Brain microvascular endothelial cell (primary cell): ENCODE data around the gene KIAA1217.

Experiments
- DNase-seq: peaks from one replicate; pipeline ENCODE4 v3.0.0-alpha.2; 2020
- H3K27ac ChIP-seq: fragments of 250-450 bp; sonication (Bioruptor Pico); 2 replicates; pipeline ENCODE4 v1.5.1; 2020; ENCODE audit warnings: mild to moderate bottlenecking, moderate library complexity
- H3K27me3 ChIP-seq: fragments of 250-450 bp; sonication (Bioruptor Pico); replicated peaks from 2 replicates; pipeline ENCODE4 v1.5.1; 2020; ENCODE audit warnings: mild to moderate bottlenecking
- H3K36me3 ChIP-seq: fragments of 250-450 bp; sonication (Bioruptor Pico); replicated peaks from 2 replicates; pipeline ENCODE4 v1.5.1; 2020; ENCODE audit warnings: mild to moderate bottlenecking
- H3K4me3 ChIP-seq: 2 replicates; pipeline ENCODE4 v1.5.1; 2011; ENCODE audit warnings: low read depth, mild to moderate bottlenecking, control low read depth, low read length, moderate library complexity
- in situ Hi-C: cut with HindIII; loops from 2 replicates; pipeline ENCODE4 v1.10.0; 2017; ENCODE audit warnings: low sequenced_read_pairs, low pct_ligation_motif_present
- TF ChIP-seq, protein P1 (sequence below): IDR thresholded peaks from 2 replicates; pipeline ENCODE4 v1.5.1; 2011; ENCODE audit warnings: low read depth, mild to moderate bottlenecking, moderate library complexity, low read length, control low read depth, inconsistent platforms; ENCODE audit errors: missing control alignments

The KIAA1217 gene

DNA sequence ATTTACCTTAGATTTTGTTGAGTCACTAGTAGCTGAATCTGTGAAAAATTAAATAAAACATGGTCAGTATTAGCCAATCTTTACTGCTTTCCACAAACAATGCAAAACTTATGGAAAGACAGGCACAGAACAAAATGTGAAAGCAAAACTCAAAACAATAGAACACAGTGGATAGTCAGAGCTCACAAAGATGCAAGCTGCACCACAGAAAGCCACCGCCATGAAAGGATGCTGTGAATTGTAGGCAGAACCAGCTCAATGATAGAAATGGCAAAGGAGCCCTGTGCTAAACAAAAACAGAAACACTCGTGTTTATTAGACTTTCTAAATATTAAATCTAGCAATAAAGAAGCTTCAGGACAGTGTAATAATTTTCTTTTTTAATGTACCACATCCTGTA is 380.3 kb downstream of the KIAA1217 start:
- H3K27ac ChIP-seq = no peak overlapping the region
- in situ Hi-C loops = no loop called here
- no peak overlapping the region for H3K4me3 ChIP-seq
- peaks cover 31% of the 10 kb centered on the region for H3K36me3 ChIP-seq
- DNase-seq = no peak
- H3K27me3 ChIP-seq = no peaks in the 10 kb centered on the region
- TF ChIP-seq, protein P1, sequence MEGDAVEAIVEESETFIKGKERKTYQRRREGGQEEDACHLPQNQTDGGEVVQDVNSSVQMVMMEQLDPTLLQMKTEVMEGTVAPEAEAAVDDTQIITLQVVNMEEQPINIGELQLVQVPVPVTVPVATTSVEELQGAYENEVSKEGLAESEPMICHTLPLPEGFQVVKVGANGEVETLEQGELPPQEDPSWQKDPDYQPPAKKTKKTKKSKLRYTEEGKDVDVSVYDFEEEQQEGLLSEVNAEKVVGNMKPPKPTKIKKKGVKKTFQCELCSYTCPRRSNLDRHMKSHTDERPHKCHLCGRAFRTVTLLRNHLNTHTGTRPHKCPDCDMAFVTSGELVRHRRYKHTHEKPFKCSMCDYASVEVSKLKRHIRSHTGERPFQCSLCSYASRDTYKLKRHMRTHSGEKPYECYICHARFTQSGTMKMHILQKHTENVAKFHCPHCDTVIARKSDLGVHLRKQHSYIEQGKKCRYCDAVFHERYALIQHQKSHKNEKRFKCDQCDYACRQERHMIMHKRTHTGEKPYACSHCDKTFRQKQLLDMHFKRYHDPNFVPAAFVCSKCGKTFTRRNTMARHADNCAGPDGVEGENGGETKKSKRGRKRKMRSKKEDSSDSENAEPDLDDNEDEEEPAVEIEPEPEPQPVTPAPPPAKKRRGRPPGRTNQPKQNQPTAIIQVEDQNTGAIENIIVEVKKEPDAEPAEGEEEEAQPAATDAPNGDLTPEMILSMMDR = no peak

- TF ChIP-seq, protein P1 = no peak
- in situ Hi-C loops = no loop called here
- Histone ChIP-seq H3K27me3 (no peaks in the 10 kb centered on the region), H3K36me3 (peaks cover 38% of the 10 kb centered on the region), H3K27ac (no peak overlapping the region), H3K4me3 (no peak overlapping the region)
- no peak for DNase-seq
Measured at GRCh38 chr10:24590697-24591457, 381.9 kb downstream of the KIAA1217 start.

DNA sequence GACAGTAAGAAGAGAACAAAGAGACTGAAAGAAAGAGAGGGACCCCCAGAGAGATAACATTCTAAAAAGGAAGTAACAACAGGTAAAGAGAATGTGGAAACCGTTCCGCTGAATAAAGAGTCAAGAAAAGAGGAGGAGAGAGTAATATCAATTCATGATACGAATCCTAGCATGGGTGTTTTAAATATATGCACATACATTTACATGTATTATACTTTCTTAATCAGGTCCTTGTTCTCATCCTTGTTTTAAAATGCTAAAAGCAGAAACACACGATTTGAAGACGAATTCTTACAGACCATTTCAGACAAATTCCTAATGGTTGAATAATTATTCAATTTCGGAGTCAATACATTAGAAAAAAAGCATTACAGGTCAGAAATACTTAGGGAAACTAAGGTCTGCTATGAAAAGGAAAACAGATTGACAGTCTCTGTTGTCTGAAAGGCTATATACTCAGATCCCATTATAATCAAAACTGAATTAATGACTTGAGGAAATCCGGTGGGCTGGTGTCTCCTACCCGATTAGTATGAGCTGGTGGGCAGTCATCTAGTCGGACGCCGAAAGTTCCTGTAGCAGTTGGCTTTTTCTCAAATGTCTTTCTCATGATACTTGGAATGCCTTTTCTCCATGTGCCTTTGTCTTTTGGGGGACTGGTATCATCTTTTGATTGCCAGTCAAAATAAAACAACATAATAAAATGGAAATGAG is 387.4 kb downstream of the KIAA1217 start:
- no peak overlapping the region for H3K27ac ChIP-seq
- H3K36me3 ChIP-seq = peaks cover 60% of the 10 kb centered on the region
- in situ Hi-C loops = no loop called here
- H3K27me3 ChIP-seq = no peaks in the 10 kb centered on the region
- DNase-seq = no peak
- no peak overlapping the region for H3K4me3 ChIP-seq
- TF ChIP-seq, protein P1 = no peak

DNA sequence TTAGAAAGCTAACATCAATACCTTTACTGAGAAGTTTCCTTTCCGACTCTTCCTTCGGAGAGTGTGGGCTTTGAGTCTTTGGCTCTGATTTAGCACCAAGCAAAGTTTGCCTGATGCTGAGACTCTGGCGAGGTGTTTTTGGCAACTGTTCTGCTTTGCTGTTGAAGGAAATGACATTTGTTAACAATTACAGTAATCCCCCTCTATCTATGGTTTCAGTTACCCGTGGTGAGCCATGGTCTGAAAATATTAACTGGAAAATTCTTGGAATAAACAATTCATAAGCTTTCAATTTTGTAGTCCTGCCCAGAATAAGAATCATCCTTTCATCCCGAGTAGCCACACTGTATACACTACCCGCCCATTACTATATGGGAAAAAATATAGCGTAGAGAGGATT is 388.5 kb downstream of the KIAA1217 start:
- DNase-seq = no peak
- H3K27ac ChIP-seq = no peak overlapping the region
- no peaks in the 10 kb centered on the region for H3K27me3 ChIP-seq
- TF ChIP-seq, protein P1 = no peak
- peaks cover 57% of the 10 kb centered on the region for H3K36me3 ChIP-seq
- H3K4me3 ChIP-seq = no peak overlapping the region
- in situ Hi-C loops = no loop called here
